GM12801 (cell line): ENCODE results near the gene PYGO2.

Source experiments
- TF ChIP-seq, protein P1 (sequence below): IDR thresholded peaks from one replicate; pipeline ENCODE4 v1.5.1; 2011; ENCODE audit warnings: control low read depth; ENCODE audit not compliant: insufficient read length; ENCODE audit errors: extremely low read depth

PYGO2 gene

DNA sequence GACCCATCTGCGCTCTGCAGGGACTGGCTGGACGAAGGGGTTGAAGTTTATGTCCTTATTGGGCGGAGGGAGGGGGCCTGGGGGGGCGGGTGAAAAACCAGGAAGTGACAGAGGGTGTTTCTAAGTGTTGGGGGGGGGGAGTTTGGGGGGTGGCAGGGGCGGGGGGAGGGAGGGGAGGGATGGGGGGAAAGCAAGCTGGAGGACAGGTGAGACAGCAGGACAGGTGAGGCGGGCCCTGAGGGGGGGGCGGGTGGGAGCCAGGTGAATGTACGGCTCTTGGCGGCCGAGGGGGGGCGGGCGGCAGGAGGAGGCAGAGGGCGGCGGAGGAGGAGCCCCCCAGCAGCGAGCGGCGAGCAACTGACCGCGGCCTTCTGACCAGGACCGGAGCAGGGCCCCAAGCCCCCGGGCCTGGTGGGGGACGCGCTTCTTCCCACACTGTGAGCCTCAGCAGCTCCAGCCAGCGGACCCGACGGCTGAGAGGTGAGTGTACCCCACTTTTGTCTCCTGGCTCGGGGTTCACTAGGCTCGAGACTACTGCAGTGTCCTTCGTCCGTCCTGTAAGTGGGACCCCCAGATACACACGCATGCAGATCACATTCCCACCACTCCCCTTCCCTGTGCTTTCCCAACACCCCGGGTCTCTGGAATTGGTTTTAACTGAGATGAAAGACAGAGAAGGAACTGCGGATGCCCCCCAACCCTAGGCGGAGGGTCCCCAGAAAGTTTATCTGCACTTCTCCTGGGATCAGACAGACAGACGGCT is 41.1 kb upstream of the PYGO2 start, which contains the start of gene ZBTB7B:
TSS of gene ZBTB7B (plus strand) at position 339 of the 763 bp plus-strand sequence. CDS start 11,859 bp downstream, outside the sequence.
- TF ChIP-seq, protein P1, sequence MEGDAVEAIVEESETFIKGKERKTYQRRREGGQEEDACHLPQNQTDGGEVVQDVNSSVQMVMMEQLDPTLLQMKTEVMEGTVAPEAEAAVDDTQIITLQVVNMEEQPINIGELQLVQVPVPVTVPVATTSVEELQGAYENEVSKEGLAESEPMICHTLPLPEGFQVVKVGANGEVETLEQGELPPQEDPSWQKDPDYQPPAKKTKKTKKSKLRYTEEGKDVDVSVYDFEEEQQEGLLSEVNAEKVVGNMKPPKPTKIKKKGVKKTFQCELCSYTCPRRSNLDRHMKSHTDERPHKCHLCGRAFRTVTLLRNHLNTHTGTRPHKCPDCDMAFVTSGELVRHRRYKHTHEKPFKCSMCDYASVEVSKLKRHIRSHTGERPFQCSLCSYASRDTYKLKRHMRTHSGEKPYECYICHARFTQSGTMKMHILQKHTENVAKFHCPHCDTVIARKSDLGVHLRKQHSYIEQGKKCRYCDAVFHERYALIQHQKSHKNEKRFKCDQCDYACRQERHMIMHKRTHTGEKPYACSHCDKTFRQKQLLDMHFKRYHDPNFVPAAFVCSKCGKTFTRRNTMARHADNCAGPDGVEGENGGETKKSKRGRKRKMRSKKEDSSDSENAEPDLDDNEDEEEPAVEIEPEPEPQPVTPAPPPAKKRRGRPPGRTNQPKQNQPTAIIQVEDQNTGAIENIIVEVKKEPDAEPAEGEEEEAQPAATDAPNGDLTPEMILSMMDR = no peak

- TF ChIP-seq, protein P1 = no peak
These were observed 40.3 kb upstream of the PYGO2 start for GRCh38 chr1:155001675-155002463.

- TF ChIP-seq, protein P1 = no peak
These were observed 39.8 kb upstream of the PYGO2 start for GRCh38 chr1:155001425-155001674.

DNA sequence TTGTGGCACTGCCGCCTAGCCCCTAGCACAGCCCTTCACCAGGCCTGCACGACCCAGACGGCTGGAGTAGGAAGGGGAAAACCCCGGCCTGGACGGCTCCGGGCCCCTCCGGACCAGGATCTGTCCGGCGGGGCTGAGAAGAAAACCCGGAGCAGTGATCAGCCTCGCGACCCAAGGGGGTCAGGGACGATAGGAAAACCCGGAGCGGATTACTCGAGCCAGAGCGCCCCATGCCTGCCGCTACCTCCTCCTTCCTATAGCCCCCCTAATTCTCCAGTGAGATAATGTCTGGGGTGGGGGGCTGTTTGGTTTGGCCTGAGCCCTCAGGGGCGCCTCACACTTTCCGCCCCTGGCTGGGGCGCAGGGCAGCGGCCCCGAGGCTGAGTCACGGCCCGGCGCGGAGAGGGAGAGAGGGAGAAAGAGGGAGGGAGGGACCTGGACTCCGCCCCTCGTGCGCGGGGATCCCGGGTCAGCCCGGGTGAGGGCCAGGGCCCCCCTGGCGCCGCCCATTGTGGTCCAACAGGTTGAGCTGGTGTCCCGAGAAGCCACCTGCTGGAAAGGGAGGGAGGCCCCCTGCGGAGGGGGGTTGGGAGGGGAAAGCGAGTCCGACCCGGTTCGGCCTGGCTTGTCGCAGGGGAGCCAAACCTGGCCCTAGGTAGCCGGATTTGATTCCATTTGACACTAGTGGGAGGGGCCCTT is 39.3 kb upstream of the PYGO2 start:
- TF ChIP-seq, protein P1 = no peak

GRCh38 chr1:155000411-155000725 is 38.8 kb upstream of the PYGO2 start:
- TF ChIP-seq, protein P1 = no peak

GRCh38 chr1:154999571-155000410 is 38.2 kb upstream of the PYGO2 start:
- TF ChIP-seq, protein P1 = no peak
